Measurements from ENCODE around the gene REPIN1.

Gene REPIN1

DNA sequence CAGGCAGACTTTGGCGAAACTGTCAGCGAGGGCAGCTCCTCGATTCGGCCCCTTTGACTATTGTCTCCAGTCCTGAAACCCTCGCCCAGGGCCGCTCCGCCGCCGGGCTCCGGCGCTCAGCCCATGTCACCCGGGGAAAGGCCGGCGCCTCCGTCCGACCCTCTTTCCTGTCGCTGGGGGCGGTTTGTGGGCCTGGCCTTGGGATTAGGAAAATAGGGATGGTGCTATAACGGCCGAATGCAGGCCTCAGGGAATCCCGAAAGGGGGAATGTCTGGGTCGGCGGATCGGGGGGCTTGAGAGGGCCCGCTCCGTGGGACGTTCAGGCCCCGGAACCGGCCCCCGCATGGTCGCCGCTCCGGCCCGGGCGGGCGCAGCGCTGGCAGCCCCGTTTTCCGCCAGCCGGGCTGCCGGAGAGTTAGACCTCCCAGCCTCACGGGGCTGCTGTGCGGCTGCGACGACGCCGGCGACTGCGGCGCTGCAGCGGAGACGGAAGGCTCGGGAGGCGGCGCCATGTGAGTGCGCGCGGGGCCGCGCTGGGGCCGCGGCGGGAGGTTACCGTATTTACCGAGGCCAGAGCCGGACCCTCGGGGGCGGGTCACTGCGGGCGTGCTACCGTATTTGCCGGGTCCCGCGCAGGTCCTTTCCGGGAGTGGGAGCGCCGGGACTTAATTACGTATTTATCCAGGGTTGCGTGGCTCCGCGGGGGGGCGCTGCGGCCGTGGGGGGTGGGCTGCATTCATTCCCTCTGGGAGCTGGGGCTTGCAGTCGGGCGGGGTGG lies 36.4 kb downstream of the REPIN1 start:
- TF ChIP-seq, protein P1, sequence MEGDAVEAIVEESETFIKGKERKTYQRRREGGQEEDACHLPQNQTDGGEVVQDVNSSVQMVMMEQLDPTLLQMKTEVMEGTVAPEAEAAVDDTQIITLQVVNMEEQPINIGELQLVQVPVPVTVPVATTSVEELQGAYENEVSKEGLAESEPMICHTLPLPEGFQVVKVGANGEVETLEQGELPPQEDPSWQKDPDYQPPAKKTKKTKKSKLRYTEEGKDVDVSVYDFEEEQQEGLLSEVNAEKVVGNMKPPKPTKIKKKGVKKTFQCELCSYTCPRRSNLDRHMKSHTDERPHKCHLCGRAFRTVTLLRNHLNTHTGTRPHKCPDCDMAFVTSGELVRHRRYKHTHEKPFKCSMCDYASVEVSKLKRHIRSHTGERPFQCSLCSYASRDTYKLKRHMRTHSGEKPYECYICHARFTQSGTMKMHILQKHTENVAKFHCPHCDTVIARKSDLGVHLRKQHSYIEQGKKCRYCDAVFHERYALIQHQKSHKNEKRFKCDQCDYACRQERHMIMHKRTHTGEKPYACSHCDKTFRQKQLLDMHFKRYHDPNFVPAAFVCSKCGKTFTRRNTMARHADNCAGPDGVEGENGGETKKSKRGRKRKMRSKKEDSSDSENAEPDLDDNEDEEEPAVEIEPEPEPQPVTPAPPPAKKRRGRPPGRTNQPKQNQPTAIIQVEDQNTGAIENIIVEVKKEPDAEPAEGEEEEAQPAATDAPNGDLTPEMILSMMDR (IDR thresholded peaks at IDR 0.05; ENCODE audit: control insufficient read depth, insufficient read depth, low read depth, low read length, missing control alignments) = no peak
- peak; percentile 49 for DNase-seq (ENCODE audit: low read depth)
- H3K4me3 ChIP-seq (ENCODE audit: control insufficient read depth, low read depth, low read length) = peak overlapping the region; percentile 67

- TF ChIP-seq, protein P1 (IDR thresholded peaks at IDR 0.05; ENCODE audit: control insufficient read depth, insufficient read depth, low read depth, low read length, missing control alignments) = no peak
- no peak for DNase-seq (ENCODE audit: low read depth)
These were observed 37.1 kb downstream of the REPIN1 start for GRCh38 chr7:150405584-150406311.

GRCh38 chr7:150406312-150406566 lies 37.6 kb downstream of the REPIN1 start:
- TF ChIP-seq, protein P1 (IDR thresholded peaks at IDR 0.05; ENCODE audit: control insufficient read depth, insufficient read depth, low read depth, low read length, missing control alignments) = no peak
- H3K4me3 ChIP-seq (ENCODE audit: control insufficient read depth, low read depth, low read length) = peak overlapping the region; percentile 67
- no peak for DNase-seq (ENCODE audit: low read depth)

More at GRCh38 chr7:150405584-150406311, 37.1 kb downstream of the REPIN1 start:
- peak overlapping the region; percentile 67 for H3K4me3 ChIP-seq (ENCODE audit: control insufficient read depth, low read depth, low read length)

GRCh38 chr7:150406567-150407421 lies 38.2 kb downstream of the REPIN1 start:
- DNase-seq (ENCODE audit: low read depth) = no peak
- TF ChIP-seq, protein P1 (IDR thresholded peaks at IDR 0.05; ENCODE audit: control insufficient read depth, insufficient read depth, low read depth, low read length, missing control alignments) = no peak
- no peak overlapping the region; the same call in 1 of the 2 replicates for H3K4me3 ChIP-seq (ENCODE audit: control insufficient read depth, low read depth, low read length)

DNA sequence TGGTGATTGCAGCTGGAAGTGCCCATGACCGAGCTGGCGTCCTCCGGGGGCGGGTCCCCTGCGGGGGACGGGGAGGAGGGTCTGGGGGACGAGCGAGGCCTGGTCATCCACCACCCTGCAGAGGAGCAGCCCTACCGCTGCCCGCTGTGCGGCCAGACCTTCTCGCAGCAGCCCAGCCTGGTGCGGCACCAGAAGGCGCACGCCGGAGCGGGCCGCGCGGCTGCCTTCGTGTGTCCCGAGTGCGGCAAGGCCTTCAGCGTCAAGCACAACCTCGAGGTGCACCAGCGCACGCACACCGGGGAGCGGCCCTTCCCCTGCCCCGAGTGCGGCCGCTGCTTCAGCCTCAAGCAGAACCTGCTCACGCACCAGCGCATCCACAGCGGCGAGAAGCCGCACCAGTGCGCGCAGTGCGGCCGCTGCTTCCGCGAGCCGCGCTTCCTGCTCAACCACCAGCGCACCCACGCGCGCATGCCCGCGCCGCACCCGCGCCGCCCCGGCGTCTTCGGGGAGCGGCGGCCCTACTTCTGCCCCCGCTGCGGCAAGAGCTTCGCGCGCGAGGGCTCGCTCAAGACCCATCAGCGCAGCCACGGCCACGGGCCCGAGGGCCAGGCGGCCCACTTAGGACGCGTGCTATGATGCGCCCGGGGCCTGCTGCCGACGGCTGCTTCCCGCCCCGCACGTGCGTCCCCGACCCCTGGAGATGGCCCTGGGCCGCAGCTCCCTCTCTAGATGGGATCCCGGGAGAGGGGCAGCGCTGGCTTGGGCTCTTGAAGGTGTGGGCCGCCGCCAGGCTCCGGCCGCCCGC lies 39.2 kb downstream of the REPIN1 start:
- DNase-seq (ENCODE audit: low read depth) = no peak
- no peak overlapping the region for H3K4me3 ChIP-seq (ENCODE audit: control insufficient read depth, low read depth, low read length)
- TF ChIP-seq, protein P1 (IDR thresholded peaks at IDR 0.05; ENCODE audit: control insufficient read depth, insufficient read depth, low read depth, low read length, missing control alignments) = no peak
